Progenitor cell of endocrine pancreas (in vitro differentiated cells): ENCODE data around the gene WFIKKN2. TPM values are rescaled to one million over a fixed set of nuclear protein-coding genes. Genes with fewer than 3 reads are reported as not detected.

ENCODE experiments used
- DNase-seq: peaks from one replicate; pipeline ENCODE4 v3.0.0; 2021; ENCODE audit warnings: low spot score; ENCODE audit not compliant: unreplicated experiment
- H3K27ac Mint-ChIP-seq: 2 replicates; pipeline ENCODE4 v1.8.0; 2021; ENCODE audit warnings: mild to moderate bottlenecking, moderate library complexity, mixed read lengths
- H3K27me3 Mint-ChIP-seq: 2 replicates; pipeline ENCODE4 v1.8.0; 2021; ENCODE audit warnings: mixed read lengths
- H3K36me3 Mint-ChIP-seq: 2 replicates; pipeline ENCODE4 v1.8.0; 2022; ENCODE audit warnings: mixed read lengths; ENCODE audit not compliant: insufficient read depth
- H3K4me1 Mint-ChIP-seq: 2 replicates; pipeline ENCODE4 v1.8.0; 2021; ENCODE audit warnings: low read depth, mixed read lengths
- H3K4me3 Mint-ChIP-seq: 2 replicates; pipeline ENCODE4 v1.8.0; 2021; ENCODE audit warnings: low read depth, mild to moderate bottlenecking, moderate library complexity, mixed read lengths
- H3K9me3 Mint-ChIP-seq: 2 replicates; pipeline ENCODE4 v1.8.0; 2021; ENCODE audit warnings: low read depth, mixed read lengths
- CTCF ChIP-seq: fragments of 200-600 bp; sonication (generic); IDR thresholded peaks from one replicate; pipeline ENCODE4 v1.5.0; 2021; ENCODE audit warnings: antibody characterized with exemption, mild to moderate bottlenecking; ENCODE audit not compliant: unreplicated experiment
- total RNA-seq: library from RNA; stranded (reverse); gene quantifications from 2 replicates; pipeline ENCODE4 v1.2.1, GENCODE V29; 2021

Gene WFIKKN2
- total RNA-seq, 1 donor from 2014 or later: not detected

DNA sequence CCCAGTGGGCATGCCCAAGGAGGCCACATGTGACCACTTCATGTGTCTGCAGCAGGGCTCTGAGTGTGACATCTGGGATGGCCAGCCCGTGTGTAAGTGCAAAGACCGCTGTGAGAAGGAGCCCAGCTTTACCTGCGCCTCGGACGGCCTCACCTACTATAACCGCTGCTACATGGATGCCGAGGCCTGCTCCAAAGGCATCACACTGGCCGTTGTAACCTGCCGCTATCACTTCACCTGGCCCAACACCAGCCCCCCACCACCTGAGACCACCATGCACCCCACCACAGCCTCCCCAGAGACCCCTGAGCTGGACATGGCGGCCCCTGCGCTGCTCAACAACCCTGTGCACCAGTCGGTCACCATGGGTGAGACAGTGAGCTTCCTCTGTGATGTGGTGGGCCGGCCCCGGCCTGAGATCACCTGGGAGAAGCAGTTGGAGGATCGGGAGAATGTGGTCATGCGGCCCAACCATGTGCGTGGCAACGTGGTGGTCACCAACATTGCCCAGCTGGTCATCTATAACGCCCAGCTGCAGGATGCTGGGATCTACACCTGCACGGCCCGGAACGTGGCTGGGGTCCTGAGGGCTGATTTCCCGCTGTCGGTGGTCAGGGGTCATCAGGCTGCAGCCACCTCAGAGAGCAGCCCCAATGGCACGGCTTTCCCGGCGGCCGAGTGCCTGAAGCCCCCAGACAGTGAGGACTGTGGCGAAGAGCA, 4.4 kb downstream of the WFIKKN2 start:
- H3K27me3 Mint-ChIP-seq: peaks cover 12% of the 10 kb centered on the region
- no peaks in the 10 kb centered on the region for H3K9me3 Mint-ChIP-seq
- peaks cover 11% of the 10 kb centered on the region for H3K4me1 Mint-ChIP-seq
- H3K36me3 Mint-ChIP-seq: no peaks in the 10 kb centered on the region
- H3K4me3 Mint-ChIP-seq: no peak overlapping the region
- DNase-seq: no peak
- TF ChIP-seq CTCF: no peak
- no peak overlapping the region for H3K27ac Mint-ChIP-seq

- DNase-seq: no peak
- no peak overlapping the region for H3K4me3 Mint-ChIP-seq
- TF ChIP-seq CTCF: no peak
- peaks cover 9% of the 10 kb centered on the region for H3K27me3 Mint-ChIP-seq
- no peak overlapping the region for H3K27ac Mint-ChIP-seq
- H3K4me1 Mint-ChIP-seq: peaks cover 7% of the 10 kb centered on the region
- H3K9me3 Mint-ChIP-seq: no peaks in the 10 kb centered on the region
- no peaks in the 10 kb centered on the region for H3K36me3 Mint-ChIP-seq
These were observed 5.0 kb downstream of the WFIKKN2 start for GRCh38 chr17:50840311-50840851.

GRCh38 chr17:50841277-50841948, 6.0 kb downstream of the WFIKKN2 start:
- Mint-ChIP-seq H3K27me3 (peaks cover 3% of the 10 kb centered on the region), H3K4me1 (peaks cover 6% of the 10 kb centered on the region), H3K4me3 (no peak overlapping the region), H3K36me3 (no peaks in the 10 kb centered on the region), H3K27ac (peak overlapping the region; percentile 17), H3K9me3 (no peaks in the 10 kb centered on the region)
- DNase-seq: no peak
- no peak for TF ChIP-seq CTCF

- H3K9me3 Mint-ChIP-seq: no peaks in the 10 kb centered on the region
- DNase-seq: peak; percentile 63
- no peak overlapping the region for H3K4me3 Mint-ChIP-seq
- TF ChIP-seq CTCF: peak; percentile 82
- H3K27me3 Mint-ChIP-seq: peaks cover under 1% of the 10 kb centered on the region
- H3K4me1 Mint-ChIP-seq: peaks cover 6% of the 10 kb centered on the region
- H3K36me3 Mint-ChIP-seq: no peaks in the 10 kb centered on the region
- H3K27ac Mint-ChIP-seq: peak overlapping the region; percentile 17
These were observed 6.6 kb downstream of the WFIKKN2 start for GRCh38 chr17:50841949-50842354.

DNA sequence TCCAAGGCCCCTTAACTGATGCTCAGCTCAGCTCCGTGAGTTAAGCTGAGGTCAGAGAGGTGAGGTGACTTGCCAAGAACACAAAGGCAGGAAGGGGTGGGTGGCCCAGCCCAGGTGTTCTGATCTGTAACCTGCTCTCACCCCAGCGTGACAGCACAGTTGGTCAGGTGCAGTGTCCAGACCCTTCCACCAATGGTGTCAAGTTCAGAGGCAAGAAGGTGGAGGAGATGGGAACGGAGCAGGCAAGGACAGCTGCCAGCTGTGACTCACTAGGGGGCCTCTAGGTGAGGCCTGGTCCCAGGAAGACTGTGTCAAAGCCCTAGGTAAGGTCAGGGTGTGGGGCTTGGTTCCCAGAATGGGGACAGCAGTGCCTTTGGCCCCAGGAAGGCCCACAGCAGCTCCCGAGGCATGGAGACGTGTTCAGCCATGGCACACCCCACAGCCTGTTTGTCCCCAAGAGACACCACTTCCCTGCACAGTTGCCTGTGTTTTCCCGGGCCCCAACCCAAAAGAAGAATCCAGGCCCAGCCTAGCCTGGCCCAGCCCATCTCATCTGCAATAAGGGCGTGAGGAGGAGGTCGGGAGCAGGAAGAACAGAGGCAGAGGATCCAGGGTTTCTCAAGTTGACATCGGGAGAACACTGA, 7.2 kb downstream of the WFIKKN2 start:
- Mint-ChIP-seq H3K4me1 (peaks cover 6% of the 10 kb centered on the region), H3K9me3 (no peaks in the 10 kb centered on the region), H3K4me3 (no peak overlapping the region), H3K27ac (no peak overlapping the region), H3K36me3 (no peaks in the 10 kb centered on the region), H3K27me3 (no peaks in the 10 kb centered on the region)
- no peak for TF ChIP-seq CTCF
- no peak for DNase-seq
